Peyer's patch (tissue), 4 donors: ENCODE data around the gene CPNE8.

Experiments used
- POLR2A ChIP-seq, 2 donors: fragments of 450-650 bp; IDR thresholded peaks; one replicate each; pipeline ENCODE4 v1.5.1; 2017; ENCODE audit warnings: antibody characterized with exemption in 2 of 2, mild to moderate bottlenecking in 2 of 2, moderate library complexity in 2 of 2
- TF ChIP-seq, protein P1 (sequence below), 6 experiments: fragments of 450-650 bp in 4 of 6; fragments of 200-600 bp in 2 of 6; sonication (generic) in 1 of 6; IDR thresholded peaks; one replicate each; pipeline ENCODE4 v1.5.1; 2017 to 2019; ENCODE audit warnings: antibody characterized with exemption in 6 of 6, mild to moderate bottlenecking in 3 of 6, moderate library complexity in 1 of 6

DNA sequence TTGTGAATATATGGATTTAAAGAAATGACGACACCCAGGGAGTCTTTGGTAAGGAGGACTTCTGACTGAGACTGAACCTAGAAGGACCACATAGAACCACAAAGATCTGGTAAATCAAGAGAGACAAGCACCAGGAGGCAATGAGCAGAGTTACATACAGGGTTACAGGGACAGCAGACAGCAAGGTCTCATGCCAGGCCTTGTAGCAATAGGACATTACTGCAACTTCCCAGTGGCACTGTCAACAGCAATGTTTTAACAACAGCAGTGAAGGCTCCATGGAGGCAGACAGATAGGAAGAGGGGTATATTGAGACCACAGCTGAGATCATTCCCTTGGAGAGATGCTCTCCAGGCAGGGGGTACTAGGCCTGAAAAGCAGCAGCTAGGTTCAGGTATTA, 18.5 kb downstream of the CPNE8 start:
- TF ChIP-seq, protein P1, sequence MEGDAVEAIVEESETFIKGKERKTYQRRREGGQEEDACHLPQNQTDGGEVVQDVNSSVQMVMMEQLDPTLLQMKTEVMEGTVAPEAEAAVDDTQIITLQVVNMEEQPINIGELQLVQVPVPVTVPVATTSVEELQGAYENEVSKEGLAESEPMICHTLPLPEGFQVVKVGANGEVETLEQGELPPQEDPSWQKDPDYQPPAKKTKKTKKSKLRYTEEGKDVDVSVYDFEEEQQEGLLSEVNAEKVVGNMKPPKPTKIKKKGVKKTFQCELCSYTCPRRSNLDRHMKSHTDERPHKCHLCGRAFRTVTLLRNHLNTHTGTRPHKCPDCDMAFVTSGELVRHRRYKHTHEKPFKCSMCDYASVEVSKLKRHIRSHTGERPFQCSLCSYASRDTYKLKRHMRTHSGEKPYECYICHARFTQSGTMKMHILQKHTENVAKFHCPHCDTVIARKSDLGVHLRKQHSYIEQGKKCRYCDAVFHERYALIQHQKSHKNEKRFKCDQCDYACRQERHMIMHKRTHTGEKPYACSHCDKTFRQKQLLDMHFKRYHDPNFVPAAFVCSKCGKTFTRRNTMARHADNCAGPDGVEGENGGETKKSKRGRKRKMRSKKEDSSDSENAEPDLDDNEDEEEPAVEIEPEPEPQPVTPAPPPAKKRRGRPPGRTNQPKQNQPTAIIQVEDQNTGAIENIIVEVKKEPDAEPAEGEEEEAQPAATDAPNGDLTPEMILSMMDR (IDR thresholded peaks at IDR 0.05): no peak
- no peak for TF ChIP-seq POLR2A (IDR thresholded peaks at IDR 0.05)
